Measurements from ENCODE around the gene MT3. TPM values are rescaled to one million over a fixed set of nuclear protein-coding genes. Genes with fewer than 3 reads are reported as not detected.

The MT3 gene
- total and polyA plus RNA-seq, 2 experiments from 2014 or later: not detected

GRCh38 chr16:56561126-56561525, 28.2 kb upstream of the MT3 start:
- no peak for DNase-seq (ENCODE audit: low spot score)
- H3K4me1 ChIP-seq (ENCODE audit: insufficient read depth): no peaks in the 10 kb centered on the region
- TF ChIP-seq NANOG (IDR thresholded peaks at IDR 0.05; ENCODE audit: borderline replicate concordance): no peak
- TF ChIP-seq ZNF462 (CRISPR knock-in tag; IDR thresholded peaks at IDR 0.05): no peak
- no peak overlapping the region for H3K4me2 ChIP-seq
- no peaks in the 10 kb centered on the region for H3K36me3 ChIP-seq (ENCODE audit: insufficient read depth)
- no peak overlapping the region for H3K4me3 ChIP-seq
- H3K9me2 ChIP-seq (ENCODE audit: insufficient read depth): no peaks in the 10 kb centered on the region
- peaks cover 8% of the 10 kb centered on the region for H3K27me3 Mint-ChIP-seq (ENCODE audit: insufficient read depth, low read depth, poor library complexity)
- no peaks in the 10 kb centered on the region for H3F3A ChIP-seq (replicated peaks; ENCODE audit: low read depth)
- H3K9me3 Mint-ChIP-seq: no peaks in the 10 kb centered on the region
- H3K27me3 ChIP-seq (ENCODE audit: insufficient read depth): no peaks in the 10 kb centered on the region
- no peak overlapping the region for H3K27ac ChIP-seq (ENCODE audit: low read depth)
- no peak overlapping the region for H3K27ac Mint-ChIP-seq
- H3K4me1 Mint-ChIP-seq: no peaks in the 10 kb centered on the region; the same call in 2 of the 3 replicates
- no peaks in the 10 kb centered on the region for H3K79me2 ChIP-seq (replicated peaks; ENCODE audit: insufficient read depth)
- no peak overlapping the region for H2AFZ ChIP-seq
- H3K4me3 Mint-ChIP-seq: no peak overlapping the region
- H3K36me3 Mint-ChIP-seq (ENCODE audit: low read depth): no peaks in the 10 kb centered on the region
- H4K20me1 ChIP-seq (replicated peaks; ENCODE audit: insufficient read depth): no peaks in the 10 kb centered on the region
- no peak for ATAC-seq

- Mint-ChIP-seq H3K36me3 (ENCODE audit: low read depth) (no peaks in the 10 kb centered on the region), H3K4me1 (no peaks in the 10 kb centered on the region; the same call in 2 of the 3 replicates), H3K9me3 (no peaks in the 10 kb centered on the region), H3K27me3 (ENCODE audit: insufficient read depth, low read depth, poor library complexity) (peaks cover 9% of the 10 kb centered on the region), H3K27ac (no peak within 1 kb of the TSS), H3K4me3 (no peak within 1 kb of the TSS)
- no peak within 1 kb of the TSS for H3K4me2 ChIP-seq
- no peaks in the 10 kb centered on the region for H3K27me3 ChIP-seq (ENCODE audit: insufficient read depth)
- TF ChIP-seq CREB1 (CRISPR knock-in tag; IDR thresholded peaks at IDR 0.05; ENCODE audit: low read depth): no peak
- TF ChIP-seq ZNF462 (CRISPR knock-in tag; IDR thresholded peaks at IDR 0.05): no peak
- no peak within 1 kb of the TSS for H3K4me3 ChIP-seq
- H3K79me2 ChIP-seq (replicated peaks; ENCODE audit: insufficient read depth): no peaks in the 10 kb centered on the region
- H3K36me3 ChIP-seq (ENCODE audit: insufficient read depth): no peaks in the 10 kb centered on the region
- H3K4me1 ChIP-seq (ENCODE audit: insufficient read depth): no peaks in the 10 kb centered on the region
- H3K27ac ChIP-seq (ENCODE audit: low read depth): no peak within 1 kb of the TSS
- H2AFZ ChIP-seq: no peak within 1 kb of the TSS
- no peaks in the 10 kb centered on the region for H4K20me1 ChIP-seq (replicated peaks; ENCODE audit: insufficient read depth)
- DNase-seq (ENCODE audit: low spot score): no peak
- H3F3A ChIP-seq (replicated peaks; ENCODE audit: low read depth): no peaks in the 10 kb centered on the region
- no peak for ATAC-seq
- no peaks in the 10 kb centered on the region for H3K9me2 ChIP-seq (ENCODE audit: insufficient read depth)
Measured at GRCh38 chr16:56564793-56565477, 24.4 kb upstream of the MT3 start, which contains the start of gene MT4. TSS of gene MT4 (plus strand) at chr16:56565073. CDS start at chr16:56565129, 56 bp downstream.

Measured in GM23338 (cell line).